ENCODE data around the gene GALNT7. TPM values are rescaled to one million over a fixed set of nuclear protein-coding genes. Genes with fewer than 3 reads are reported as not detected.

GALNT7 gene
- total RNA-seq, 1 donor from 2014 or later, result 26.0 TPM

GRCh38 chr4:173192375-173193162 lies 24.0 kb downstream of the GALNT7 start:
- peak; percentile 24 for TF ChIP-seq CTCF (IDR thresholded peaks at IDR 0.05)
- no peak for DNase-seq (ENCODE audit: low spot score)
- H3K4me3 Mint-ChIP-seq (ENCODE audit: unreplicated experiment), result no peak overlapping the region
- no peaks in the 10 kb centered on the region for H3K27me3 Mint-ChIP-seq (ENCODE audit: low read depth)
- H3K36me3 Mint-ChIP-seq (ENCODE audit: low read depth), result no peaks in the 10 kb centered on the region
- peaks cover 41% of the 10 kb centered on the region for H3K4me1 Mint-ChIP-seq (ENCODE audit: low read depth)
- H3K9me3 Mint-ChIP-seq (ENCODE audit: low read depth), result no peaks in the 10 kb centered on the region
- H3K27ac Mint-ChIP-seq (ENCODE audit: unreplicated experiment), result no peak overlapping the region

GRCh38 chr4:173194157-173194556 lies 25.5 kb downstream of the GALNT7 start:
- Mint-ChIP-seq H3K4me1 (ENCODE audit: low read depth) (peaks cover 29% of the 10 kb centered on the region), H3K36me3 (ENCODE audit: low read depth) (no peaks in the 10 kb centered on the region), H3K4me3 (ENCODE audit: unreplicated experiment) (no peak overlapping the region), H3K27me3 (ENCODE audit: low read depth) (no peaks in the 10 kb centered on the region), H3K9me3 (ENCODE audit: low read depth) (no peaks in the 10 kb centered on the region), H3K27ac (ENCODE audit: unreplicated experiment) (no peak overlapping the region)
- TF ChIP-seq CTCF (IDR thresholded peaks at IDR 0.05), result no peak
- DNase-seq (ENCODE audit: low spot score), result no peak

GRCh38 chr4:173195109-173195508 lies 26.5 kb downstream of the GALNT7 start:
- no peak overlapping the region for H3K27ac Mint-ChIP-seq (ENCODE audit: unreplicated experiment)
- H3K36me3 Mint-ChIP-seq (ENCODE audit: low read depth), result no peaks in the 10 kb centered on the region
- no peak overlapping the region for H3K4me3 Mint-ChIP-seq (ENCODE audit: unreplicated experiment)
- no peaks in the 10 kb centered on the region for H3K27me3 Mint-ChIP-seq (ENCODE audit: low read depth)
- H3K9me3 Mint-ChIP-seq (ENCODE audit: low read depth), result no peaks in the 10 kb centered on the region
- DNase-seq (ENCODE audit: low spot score), result no peak
- H3K4me1 Mint-ChIP-seq (ENCODE audit: low read depth), result peaks cover 23% of the 10 kb centered on the region
- no peak for TF ChIP-seq CTCF (IDR thresholded peaks at IDR 0.05)

GRCh38 chr4:173199553-173199952 lies 30.9 kb downstream of the GALNT7 start:
- Mint-ChIP-seq H3K4me1 (ENCODE audit: low read depth) (peaks cover 11% of the 10 kb centered on the region), H3K4me3 (ENCODE audit: unreplicated experiment) (no peak overlapping the region), H3K36me3 (ENCODE audit: low read depth) (peaks cover 7% of the 10 kb centered on the region), H3K27ac (ENCODE audit: unreplicated experiment) (no peak overlapping the region), H3K9me3 (ENCODE audit: low read depth) (peaks cover 10% of the 10 kb centered on the region), H3K27me3 (ENCODE audit: low read depth) (no peaks in the 10 kb centered on the region)
- no peak for DNase-seq (ENCODE audit: low spot score)
- TF ChIP-seq CTCF (IDR thresholded peaks at IDR 0.05), result no peak

GRCh38 chr4:173200103-173200884 lies 31.7 kb downstream of the GALNT7 start:
- Mint-ChIP-seq H3K4me3 (ENCODE audit: unreplicated experiment) (no peak overlapping the region), H3K36me3 (ENCODE audit: low read depth) (peaks cover 10% of the 10 kb centered on the region), H3K27me3 (ENCODE audit: low read depth) (no peaks in the 10 kb centered on the region), H3K4me1 (ENCODE audit: low read depth) (peaks cover 8% of the 10 kb centered on the region), H3K27ac (ENCODE audit: unreplicated experiment) (no peak overlapping the region), H3K9me3 (ENCODE audit: low read depth) (peaks cover 12% of the 10 kb centered on the region)
- no peak for TF ChIP-seq CTCF (IDR thresholded peaks at IDR 0.05)
- no peak for DNase-seq (ENCODE audit: low spot score)
